Measurements from ENCODE around the gene HSD11B1.

The HSD11B1 gene

DNA sequence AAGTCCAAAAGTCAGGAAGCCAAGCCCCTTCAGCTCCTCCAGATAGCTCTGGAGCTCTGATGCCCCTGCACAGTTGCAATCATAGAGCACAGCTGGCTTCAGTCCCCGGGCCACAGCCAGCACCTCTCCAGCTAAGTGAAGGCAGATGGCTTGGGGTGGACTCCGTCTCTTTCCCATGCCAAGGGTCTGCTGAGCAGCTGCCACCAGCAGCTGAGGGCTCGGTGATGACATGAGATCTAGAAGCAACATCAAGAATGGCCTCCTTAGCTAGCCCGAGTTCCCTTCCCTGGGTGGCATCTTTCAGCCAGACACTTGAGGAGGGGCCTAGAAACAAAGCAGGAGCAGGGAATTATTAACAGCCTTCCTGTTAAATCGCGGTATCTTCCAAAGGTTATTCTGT, 78.7 kb downstream of the HSD11B1 start:
- peaks cover 0 to 29% (median 20%) of the 10 kb centered on the region in 4 donors for H3K4me1 ChIP-seq
- H3K27ac ChIP-seq = no peak overlapping the region
- intact Hi-C loops (cut with DNase I; ENCODE audit: low total_unique reads) = no loop called here

More for the DNA sequence above, 78.7 kb downstream of the HSD11B1 start:
- no peak for DNase-seq
- H3K9me3 ChIP-seq = no peaks in the 10 kb centered on the region
- peak overlapping the region in 1 of 2 donors; percentile 79 for H3K4me3 ChIP-seq
- TF ChIP-seq, protein P1, sequence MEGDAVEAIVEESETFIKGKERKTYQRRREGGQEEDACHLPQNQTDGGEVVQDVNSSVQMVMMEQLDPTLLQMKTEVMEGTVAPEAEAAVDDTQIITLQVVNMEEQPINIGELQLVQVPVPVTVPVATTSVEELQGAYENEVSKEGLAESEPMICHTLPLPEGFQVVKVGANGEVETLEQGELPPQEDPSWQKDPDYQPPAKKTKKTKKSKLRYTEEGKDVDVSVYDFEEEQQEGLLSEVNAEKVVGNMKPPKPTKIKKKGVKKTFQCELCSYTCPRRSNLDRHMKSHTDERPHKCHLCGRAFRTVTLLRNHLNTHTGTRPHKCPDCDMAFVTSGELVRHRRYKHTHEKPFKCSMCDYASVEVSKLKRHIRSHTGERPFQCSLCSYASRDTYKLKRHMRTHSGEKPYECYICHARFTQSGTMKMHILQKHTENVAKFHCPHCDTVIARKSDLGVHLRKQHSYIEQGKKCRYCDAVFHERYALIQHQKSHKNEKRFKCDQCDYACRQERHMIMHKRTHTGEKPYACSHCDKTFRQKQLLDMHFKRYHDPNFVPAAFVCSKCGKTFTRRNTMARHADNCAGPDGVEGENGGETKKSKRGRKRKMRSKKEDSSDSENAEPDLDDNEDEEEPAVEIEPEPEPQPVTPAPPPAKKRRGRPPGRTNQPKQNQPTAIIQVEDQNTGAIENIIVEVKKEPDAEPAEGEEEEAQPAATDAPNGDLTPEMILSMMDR (IDR thresholded peaks at IDR 0.05) = no peak
- no peaks in the 10 kb centered on the region for H3K27me3 ChIP-seq
- H3K36me3 ChIP-seq = no peaks in the 10 kb centered on the region

All from tibial artery (tissue), 4 donors.